Muscle of leg (tissue), 11 donors: ENCODE measurements around the gene PHF13. TPM values are rescaled to one million over a fixed set of nuclear protein-coding genes. Genes with fewer than 3 reads are reported as not detected.

Experiments
- DNase-seq: peaks from one replicate; pipeline ENCODE4 v3.0.0; 2013
- H3K27ac ChIP-seq: one replicate; pipeline ENCODE4 v1.5.1; 2013; ENCODE audit warnings: mild to moderate bottlenecking, low read length, control low read depth
- H3K27me3 ChIP-seq: one replicate; pipeline ENCODE4 v1.6.1; 2013; ENCODE audit warnings: low read length; ENCODE audit not compliant: control insufficient read depth, insufficient read depth
- H3K36me3 ChIP-seq: one replicate; pipeline ENCODE4 v1.6.1; 2013; ENCODE audit warnings: low read length; ENCODE audit not compliant: control insufficient read depth, insufficient read depth
- H3K4me1 ChIP-seq: one replicate; pipeline ENCODE4 v1.6.1; 2013; ENCODE audit warnings: low read length; ENCODE audit not compliant: control insufficient read depth, insufficient read depth
- H3K4me3 ChIP-seq: one replicate; pipeline ENCODE4 v1.5.1; 2013; ENCODE audit warnings: low read length, control low read depth
- H3K9me3 ChIP-seq: replicated peaks from 2 replicates; pipeline ENCODE4 v1.6.1; 2013; ENCODE audit warnings: low read depth, low read length; ENCODE audit not compliant: control insufficient read depth
- WGBS: methylation state at CpG from one replicate; pipeline ENCODE4 v1.1.5; 2013; ENCODE audit warnings: missing lambda C conversion rate; ENCODE audit not compliant: insufficient coverage; 5-methylcytosine and 5-hydroxymethylcytosine counted together
- polyA plus RNA-seq, 8 donors: library from polyadenylated mRNA; unstranded; fragments of 120-200 nt; gene quantifications; one replicate each; pipeline versions ENCODE4 v1.2.1 to v1.2.3, GENCODE V29; 2013; ENCODE audit warnings: inconsistent platforms in 1 of 8, low replicate concordance in 1 of 8; ENCODE audit not compliant: insufficient read length in 8 of 8, insufficient read depth in 1 of 8
- total RNA-seq: library from RNA; stranded (reverse); fragments of 120-200 nt; gene quantifications from one replicate; pipeline ENCODE4 v1.2.4, GENCODE V29; 2013

The PHF13 gene
- total and polyA plus RNA-seq, 9 donors, result 11.6 to 24.2 (median 21.8) TPM

- no peak overlapping the region for H3K4me3 ChIP-seq
- no peak overlapping the region for H3K27ac ChIP-seq
- 89% methylated on average over 7 of the region's 7 CpGs for WGBS
- H3K9me3 ChIP-seq, result no peaks in the 10 kb centered on the region
- H3K36me3 ChIP-seq, result peaks cover 43% of the 10 kb centered on the region
- DNase-seq, result no peak
- peaks cover 52% of the 10 kb centered on the region for H3K4me1 ChIP-seq
- no peaks in the 10 kb centered on the region for H3K27me3 ChIP-seq
These were observed 27.7 kb upstream of the PHF13 start for GRCh38 chr1:6585841-6586240.

- Histone ChIP-seq H3K4me3 (no peak overlapping the region), H3K9me3 (no peaks in the 10 kb centered on the region), H3K27ac (no peak overlapping the region), H3K36me3 (peaks cover 48% of the 10 kb centered on the region), H3K27me3 (no peaks in the 10 kb centered on the region), H3K4me1 (peaks cover 50% of the 10 kb centered on the region)
- no peak for DNase-seq
- 84% methylated on average over 11 of the region's 11 CpGs for WGBS
These were observed 27.1 kb upstream of the PHF13 start for GRCh38 chr1:6586404-6586816.

GRCh38 chr1:6587261-6588005 is 26.1 kb upstream of the PHF13 start:
- H3K36me3 ChIP-seq, result peaks cover 55% of the 10 kb centered on the region
- DNase-seq, result peak; percentile 76
- no peak overlapping the region for H3K4me3 ChIP-seq
- H3K27ac ChIP-seq, result peak overlapping the region; percentile 47
- no peaks in the 10 kb centered on the region for H3K9me3 ChIP-seq
- no peaks in the 10 kb centered on the region for H3K27me3 ChIP-seq
- WGBS, result 77% methylated on average over 11 of the region's 13 CpGs
- H3K4me1 ChIP-seq, result peaks cover 51% of the 10 kb centered on the region

- no peak overlapping the region for H3K27ac ChIP-seq
- 70% methylated on average over 17 of the region's 25 CpGs for WGBS
- H3K4me3 ChIP-seq, result no peak overlapping the region
- H3K36me3 ChIP-seq, result peaks cover 63% of the 10 kb centered on the region
- no peak for DNase-seq
- peaks cover 56% of the 10 kb centered on the region for H3K4me1 ChIP-seq
- H3K27me3 ChIP-seq, result no peaks in the 10 kb centered on the region
- H3K9me3 ChIP-seq, result no peaks in the 10 kb centered on the region
These were observed 25.2 kb upstream of the PHF13 start for GRCh38 chr1:6588128-6588892.

GRCh38 chr1:6588893-6589520 is 24.5 kb upstream of the PHF13 start:
- no peak for DNase-seq
- H3K27me3 ChIP-seq, result no peaks in the 10 kb centered on the region
- H3K9me3 ChIP-seq, result no peaks in the 10 kb centered on the region
- WGBS, result 48% methylated on average over 18 of the region's 24 CpGs
- peaks cover 70% of the 10 kb centered on the region for H3K36me3 ChIP-seq
- H3K4me1 ChIP-seq, result peaks cover 56% of the 10 kb centered on the region
- no peak overlapping the region for H3K4me3 ChIP-seq
- H3K27ac ChIP-seq, result peak overlapping the region; percentile 17

GRCh38 chr1:6590046-6590445 is 23.5 kb upstream of the PHF13 start:
- H3K4me1 ChIP-seq, result peaks cover 56% of the 10 kb centered on the region

GRCh38 chr1:6591222-6591621 is 22.3 kb upstream of the PHF13 start:
- peaks cover 54% of the 10 kb centered on the region for H3K4me1 ChIP-seq
- H3K4me3 ChIP-seq, result no peak overlapping the region
- 90% methylated on average over 13 of the region's 13 CpGs for WGBS

More at GRCh38 chr1:6590046-6590445, 23.5 kb upstream of the PHF13 start:
- Histone ChIP-seq H3K4me3 (no peak overlapping the region), H3K36me3 (peaks cover 75% of the 10 kb centered on the region), H3K27me3 (no peaks in the 10 kb centered on the region), H3K27ac (no peak overlapping the region), H3K9me3 (no peaks in the 10 kb centered on the region)
- WGBS, result 85% methylated on average over 7 of the region's 7 CpGs
- DNase-seq, result no peak

GRCh38 chr1:6591644-6592043 is 21.9 kb upstream of the PHF13 start:
- 74% methylated on average over 6 of the region's 6 CpGs for WGBS
- no peak overlapping the region for H3K4me3 ChIP-seq
- H3K4me1 ChIP-seq, result peaks cover 52% of the 10 kb centered on the region
- no peak overlapping the region for H3K27ac ChIP-seq
- no peak for DNase-seq
- no peaks in the 10 kb centered on the region for H3K9me3 ChIP-seq
- peaks cover 86% of the 10 kb centered on the region for H3K36me3 ChIP-seq
- H3K27me3 ChIP-seq, result no peaks in the 10 kb centered on the region

More at GRCh38 chr1:6591222-6591621, 22.3 kb upstream of the PHF13 start:
- no peak for DNase-seq
- Histone ChIP-seq H3K9me3 (no peaks in the 10 kb centered on the region), H3K36me3 (peaks cover 84% of the 10 kb centered on the region), H3K27ac (no peak overlapping the region), H3K27me3 (no peaks in the 10 kb centered on the region)

- Histone ChIP-seq H3K27ac (peak overlapping the region; percentile 55), H3K4me3 (no peak overlapping the region), H3K4me1 (peaks cover 52% of the 10 kb centered on the region), H3K36me3 (peaks cover 94% of the 10 kb centered on the region), H3K9me3 (no peaks in the 10 kb centered on the region), H3K27me3 (no peaks in the 10 kb centered on the region)
- no CpG with 5 or more reads among the region's 5 CpGs for WGBS
- peak; percentile 44 for DNase-seq
These were observed 21.1 kb upstream of the PHF13 start for GRCh38 chr1:6592441-6592840.
